Endothelial cell of umbilical vein (primary cell): Measurements from ENCODE around the gene HTT-AS. TPM values are rescaled to one million over a fixed set of nuclear protein-coding genes. Genes with fewer than 3 reads are reported as not detected.

ENCODE experiments used
- BruUV-seq: library from RNA; stranded (reverse); fragments of 400-500 nt; replicated peaks from 2 replicates; lab custom pipeline; 2021; lab: Mats Ljungman, UMichigan
- CTCF ChIA-PET: fragments of 300-600, 350-600 bp; sonication (Branson Sonifier 250); formaldehyde crosslinking; loops from one replicate; lab custom pipeline; 2021; ENCODE audit warnings: antibody characterized with exemption, inconsistent platforms; lab: Charles Lee
- POLR2A ChIA-PET: fragments of 300-600, 350-600 bp; sonication (Branson Sonifier 250); formaldehyde crosslinking; loops from one replicate; lab custom pipeline; 2021; ENCODE audit warnings: antibody characterized with exemption, inconsistent platforms; lab: Charles Lee
- DNase-seq: peaks from one replicate; pipeline ENCODE4 v3.0.0-alpha.2; 2011; ENCODE audit warnings: low read depth, low spot score
- FAIRE-seq: peaks from 2 replicates; lab custom pipeline; 2011; peaks lifted over from hg19 to GRCh38; lab: Jason Lieb, UNC
- H2AFZ ChIP-seq: 2 replicates; pipeline ENCODE4 v1.6.0; 2012; ENCODE audit warnings: low read depth, low read length, control low read depth, inconsistent platforms
- H3K27ac ChIP-seq: 2 replicates; pipeline ENCODE4 v1.5.1; 2011; ENCODE audit warnings: low read depth, mild to moderate bottlenecking, control low read depth, low read length, moderate library complexity; ENCODE audit not compliant: insufficient read depth
- H3K27me3 ChIP-seq, 2 experiments: 2 replicates each; pipeline versions ENCODE4 v1.6.0 to v1.6.1; 2011; ENCODE audit warnings: low read length in 2 of 2, mixed read lengths in 1 of 2; ENCODE audit not compliant: control insufficient read depth in 2 of 2, insufficient read depth in 2 of 2
- H3K36me3 ChIP-seq, 2 experiments: 2 replicates in 1 of 2; 3 replicates in 1 of 2; pipeline ENCODE4 v1.5.1; 2011; ENCODE audit warnings: low read length in 2 of 2, mild to moderate bottlenecking in 1 of 2, moderate library complexity in 1 of 2; ENCODE audit not compliant: control insufficient read depth in 2 of 2, insufficient read depth in 2 of 2; ENCODE audit errors: extremely low read depth in 1 of 2
- H3K4me1 ChIP-seq: 3 replicates; pipeline ENCODE4 v1.5.1; 2011; ENCODE audit warnings: mild to moderate bottlenecking, low read length; ENCODE audit not compliant: control insufficient read depth, insufficient read depth; ENCODE audit errors: extremely low read depth
- H3K4me2 ChIP-seq: 2 replicates; pipeline ENCODE4 v1.6.1; 2011; ENCODE audit warnings: low read length, control low read depth, mixed read lengths; ENCODE audit not compliant: insufficient read depth
- H3K4me3 ChIP-seq, 3 experiments: fragments of 200-600 bp in 1 of 3; sonication (generic), shearing (Covaris generic) in 1 of 3; replicated peaks in 1 of 3; 2 replicates each; pipeline ENCODE4 v1.5.1; 2011 to 2016; ENCODE audit warnings: control low read depth in 3 of 3, low read length in 3 of 3, mild to moderate bottlenecking in 2 of 3, inconsistent platforms in 1 of 3, low read depth in 1 of 3, moderate library complexity in 1 of 3; ENCODE audit not compliant: insufficient read depth in 1 of 3
- H3K79me2 ChIP-seq: 2 replicates; pipeline ENCODE4 v1.6.0; 2012; ENCODE audit warnings: low read length, inconsistent platforms; ENCODE audit not compliant: control insufficient read depth, insufficient read depth
- H3K9ac ChIP-seq: replicated peaks from 2 replicates; pipeline ENCODE3; 2011; ENCODE audit warnings: low read length, control low read depth; ENCODE audit not compliant: insufficient read depth; ENCODE audit errors: extremely low read depth
- H3K9me1 ChIP-seq: replicated peaks from 3 replicates; pipeline ENCODE4 v1.6.0; 2011; ENCODE audit warnings: mild to moderate bottlenecking, low read length; ENCODE audit not compliant: control insufficient read depth, insufficient read depth; ENCODE audit errors: extremely low read depth
- H3K9me3 ChIP-seq: replicated peaks from 2 replicates; pipeline ENCODE4 v1.5.1; 2012; ENCODE audit warnings: low read length, inconsistent platforms; ENCODE audit not compliant: control insufficient read depth, insufficient read depth
- H4K20me1 ChIP-seq: replicated peaks from 2 replicates; pipeline ENCODE3; 2011; ENCODE audit warnings: mild to moderate bottlenecking, low read length; ENCODE audit not compliant: control insufficient read depth, insufficient read depth; ENCODE audit errors: extremely low read depth
- CTCF ChIP-seq, 2 donors: IDR thresholded peaks; 1 replicate in 1 of 2; 2 replicates in 1 of 2; pipeline ENCODE4 v1.5.1; 2011; ENCODE audit warnings: low read length in 2 of 2, mild to moderate bottlenecking in 2 of 2, moderate library complexity in 2 of 2, control low read depth in 1 of 2, inconsistent platforms in 1 of 2, low read depth in 1 of 2; ENCODE audit not compliant: insufficient read depth in 1 of 2; ENCODE audit errors: extremely low read depth in 1 of 2
- EZH2 ChIP-seq: IDR thresholded peaks from 2 replicates; pipeline ENCODE4 v1.6.1; 2012; ENCODE audit warnings: borderline replicate concordance, low read depth, mild to moderate bottlenecking, moderate library complexity, low read length, inconsistent platforms; ENCODE audit not compliant: severe bottlenecking
- FOS ChIP-seq: IDR thresholded peaks from 2 replicates; pipeline ENCODE4 v1.6.1; 2011; ENCODE audit warnings: mild to moderate bottlenecking, low read length, moderate library complexity, borderline replicate concordance; ENCODE audit not compliant: insufficient read depth
- GATA2 ChIP-seq: IDR thresholded peaks from 2 replicates; pipeline ENCODE4 v1.7.0; 2011; ENCODE audit warnings: low read depth, mild to moderate bottlenecking, moderate library complexity, mixed read lengths, low read length; ENCODE audit not compliant: insufficient read length, insufficient read depth
- JUN ChIP-seq: IDR thresholded peaks from 2 replicates; pipeline ENCODE4 v1.6.1; 2011; ENCODE audit warnings: borderline replicate concordance, low read depth; ENCODE audit not compliant: insufficient read length, insufficient read depth
- MAX ChIP-seq: IDR thresholded peaks from 2 replicates; pipeline ENCODE4 v1.6.1; 2011; ENCODE audit not compliant: insufficient read depth, insufficient read length
- MYC ChIP-seq: IDR thresholded peaks from one replicate; pipeline ENCODE4 v1.6.1; 2011; ENCODE audit warnings: mild to moderate bottlenecking, low read depth, low read length
- POLR2A ChIP-seq: IDR thresholded peaks from 2 replicates; pipeline ENCODE4 v1.6.1; 2012; ENCODE audit warnings: low read depth, mild to moderate bottlenecking, control low read depth, low read length
- POLR2AphosphoS5 ChIP-seq: IDR thresholded peaks from 2 replicates; pipeline ENCODE4 v1.6.1; 2012; ENCODE audit warnings: low read depth, mild to moderate bottlenecking, control low read depth, low read length, moderate library complexity; ENCODE audit not compliant: insufficient read depth
- dilution Hi-C: fragments of 300-500 bp; cut with MboI; formaldehyde crosslinking; loops from one replicate; pipeline ENCODE4 v1.15.0; 2019; ENCODE audit warnings: low sequenced_read_pairs; ENCODE audit not compliant: extremely low pct_ligation_motif_present
- intact Hi-C: fragments of 100-400 bp; cut with micrococcal nuclease; formaldehyde crosslinking; loops from one replicate; pipeline ENCODE4 v1.10.0; 2022
- polyA plus RNA-seq, 4 experiments: library from polyadenylated mRNA; depleted of rRNA in 3 of 4; stranded (reverse) in 3 of 4; unstranded in 1 of 4; fragments of >200 nt; gene quantifications; 2 replicates each; pipeline versions ENCODE4 v1.2.1 to v1.2.3, GENCODE V29; 2011 to 2012; ENCODE audit warnings: missing spikeins in 1 of 4
- total RNA-seq: library from RNA; stranded (reverse); gene quantifications from 2 replicates; pipeline ENCODE4 v1.2.3, GENCODE V29; 2021

The HTT-AS gene
- total and polyA plus RNA-seq, 2 donors (not counting 3 experiments of a cell fraction or from before 2014, with no cell fraction given) = not detected

GRCh38 chr4:3085948-3086670 is 11.8 kb upstream of the HTT-AS start:
- Histone ChIP-seq H3K9ac (no peak overlapping the region), H3K9me3 (no peaks in the 10 kb centered on the region), H3K9me1 (no peaks in the 10 kb centered on the region), H3K4me1 (no peaks in the 10 kb centered on the region), H3K79me2 (peaks cover 28% of the 10 kb centered on the region), H2AFZ (no peak overlapping the region), H3K4me3 (no peak overlapping the region), H3K27me3 (no peaks in the 10 kb centered on the region), H3K4me2 (no peak overlapping the region), H3K27ac (no peak overlapping the region), H3K36me3 (peaks cover 0 to 2% of the 10 kb centered on the region in 2 experiments), H4K20me1 (peaks cover 5% of the 10 kb centered on the region)
- FAIRE-seq (peak; percentile 52), DNase-seq (no peak)
- intact Hi-C loops (no loop called here), dilution Hi-C loops (no loop called here)
- BruUV-seq = no TSS peak
- POLR2A ChIA-PET = no interaction called here
- CTCF ChIA-PET = interaction anchor here (2.1 kb wide), 1 partner anchor 10 kb away, joined by 7 read pairs; no protein-coding TSS in a partner anchor
- TF ChIP-seq CTCF (IDR thresholded peaks at IDR 0.05; ENCODE audit: extremely low read depth in 1 of 2, insufficient read depth in 1 of 2, low read depth in 1 of 2, low read length in 2 of 2) (no peak), JUN (no peak), POLR2A (no peak), POLR2AphosphoS5 (no peak), FOS (no peak), MAX (no peak), EZH2 (no peak), MYC (no peak), GATA2 (no peak)
